Hematopoietic multipotent progenitor cell treated with erythropoietin and hydrocortisone succinate and interleukin-3 and kit ligand, for 8 days (in vitro differentiated cells): ENCODE data around the gene CER1.

ENCODE experiments used
- DNase-seq: peaks from one replicate; pipeline ENCODE4 v3.0.0-alpha.2; 2015

The CER1 gene

GRCh38 chr9:14722391-14723035 lies at the start of gene CER1:
TSS of gene CER1 (minus strand) at chr9:14722733. CDS start at chr9:14722672, 61 bp downstream.
- no peak for DNase-seq

- DNase-seq, result no peak
Observed at GRCh38 chr9:14770592-14770991, 48.1 kb upstream of the CER1 start.

- DNase-seq, result no peak
Observed at GRCh38 chr9:14769230-14769571, 46.7 kb upstream of the CER1 start.

- DNase-seq, result peak; percentile 56
Observed at GRCh38 chr9:14768405-14769229, 46.1 kb upstream of the CER1 start.

- DNase-seq, result no peak
Observed at GRCh38 chr9:14766299-14766698, 43.8 kb upstream of the CER1 start.

DNA sequence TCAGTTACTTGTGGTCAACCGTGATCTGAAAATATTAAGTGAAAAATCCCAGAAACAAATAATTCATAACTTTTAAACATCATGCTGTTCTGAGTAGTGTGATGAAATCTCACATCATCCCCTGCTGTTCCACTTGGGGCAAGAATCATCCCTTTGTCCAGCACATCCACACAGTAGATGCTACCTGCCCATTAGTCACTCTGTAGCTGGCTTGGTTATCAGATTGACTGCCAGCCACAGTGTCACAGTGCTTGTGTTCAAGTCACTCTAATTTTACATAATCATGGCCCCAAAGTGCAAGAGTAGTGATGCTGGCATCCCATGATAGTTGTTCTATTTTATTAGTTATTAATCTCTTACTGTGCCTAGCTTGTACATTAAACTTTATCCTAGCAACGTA lies 39.1 kb upstream of the CER1 start:
- no peak for DNase-seq

DNA sequence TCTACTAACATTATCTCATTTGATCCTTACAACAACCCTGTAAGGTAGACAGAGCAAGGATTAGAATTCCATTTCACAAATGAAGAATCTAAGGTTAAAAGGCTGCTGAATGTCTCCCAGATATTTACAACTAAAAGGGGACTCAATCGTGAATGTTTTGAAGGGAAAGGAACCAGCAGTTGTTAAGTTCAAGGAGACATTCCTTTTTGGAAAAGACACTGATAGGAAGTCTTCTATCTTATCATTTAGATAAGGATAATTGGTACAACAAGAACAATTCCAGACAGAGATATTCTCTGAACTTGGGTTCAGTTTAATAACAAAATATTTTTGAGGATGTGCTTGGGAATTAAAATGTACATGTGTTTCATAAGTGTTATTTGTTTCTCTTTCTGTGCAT lies 37.5 kb upstream of the CER1 start:
- DNase-seq, result no peak

- no peak for DNase-seq
Observed at GRCh38 chr9:14756291-14756690, 33.8 kb upstream of the CER1 start.

- no peak for DNase-seq
Observed at GRCh38 chr9:14752871-14753270, 30.3 kb upstream of the CER1 start.

- DNase-seq, result no peak
Observed at GRCh38 chr9:14752271-14752670, 29.7 kb upstream of the CER1 start.

GRCh38 chr9:14750821-14751220 lies 28.3 kb upstream of the CER1 start:
- no peak for DNase-seq

GRCh38 chr9:14749741-14750211 lies 27.2 kb upstream of the CER1 start:
- no peak for DNase-seq

DNA sequence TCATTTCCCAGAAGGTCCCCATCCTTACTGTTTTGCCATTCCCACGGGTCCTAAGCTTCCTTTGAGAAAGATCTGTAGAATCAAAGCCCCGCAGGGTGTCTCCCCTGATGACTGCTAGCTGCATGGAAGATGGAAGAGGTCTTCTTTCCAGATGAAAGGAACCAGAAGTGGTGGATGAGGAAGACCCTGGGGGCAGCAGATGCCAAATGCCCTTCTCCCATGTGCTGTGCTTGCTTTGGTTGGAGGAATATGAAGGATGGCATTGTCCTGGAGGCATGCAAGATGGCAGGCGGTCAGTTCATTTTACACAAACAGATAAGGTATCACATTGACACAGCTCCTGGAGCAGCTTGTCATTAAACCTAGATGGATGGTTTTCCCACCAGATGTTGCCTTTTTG lies 25.8 kb upstream of the CER1 start:
- DNase-seq, result no peak

DNA sequence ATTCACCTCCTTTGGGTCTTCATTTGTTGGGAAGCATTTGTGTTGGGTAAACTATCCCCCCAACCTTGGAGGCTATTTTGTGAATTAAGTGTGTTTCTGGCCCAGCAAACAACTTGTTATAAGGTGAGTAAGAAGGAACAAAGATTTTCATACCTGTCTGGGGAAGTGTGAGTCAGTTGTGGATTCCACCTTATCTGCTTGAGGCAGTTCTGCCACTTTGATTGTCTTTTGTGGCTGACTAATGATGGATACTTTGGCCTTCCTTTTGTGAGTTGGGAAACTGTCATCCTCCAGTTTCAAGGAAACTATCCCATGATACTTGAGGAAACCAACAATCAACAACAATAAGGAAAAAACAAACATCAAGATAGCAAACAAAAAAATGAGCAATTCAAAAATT lies 24.6 kb upstream of the CER1 start:
- no peak for DNase-seq

DNA sequence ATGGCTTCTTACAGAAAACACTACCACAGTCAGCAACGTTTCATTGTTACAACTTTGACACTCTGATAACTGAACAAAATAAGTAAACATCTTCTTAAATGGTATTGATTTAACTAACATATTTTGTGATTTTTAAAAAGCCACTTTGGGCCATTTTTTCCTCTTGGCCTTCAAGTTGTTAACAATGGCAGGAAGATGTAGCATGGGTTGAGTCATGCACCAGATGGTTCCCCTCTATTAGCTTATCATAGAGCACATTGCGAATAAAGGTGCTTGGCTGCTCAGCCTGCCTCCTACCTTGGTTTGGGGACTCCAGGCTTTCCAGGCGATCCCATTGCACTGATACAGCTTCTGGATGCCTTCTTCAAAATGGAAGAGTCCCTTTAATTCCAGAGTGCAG lies 24.1 kb upstream of the CER1 start:
- DNase-seq, result no peak

- DNase-seq, result no peak
Observed at GRCh38 chr9:14744768-14745167, 22.2 kb upstream of the CER1 start.

DNA sequence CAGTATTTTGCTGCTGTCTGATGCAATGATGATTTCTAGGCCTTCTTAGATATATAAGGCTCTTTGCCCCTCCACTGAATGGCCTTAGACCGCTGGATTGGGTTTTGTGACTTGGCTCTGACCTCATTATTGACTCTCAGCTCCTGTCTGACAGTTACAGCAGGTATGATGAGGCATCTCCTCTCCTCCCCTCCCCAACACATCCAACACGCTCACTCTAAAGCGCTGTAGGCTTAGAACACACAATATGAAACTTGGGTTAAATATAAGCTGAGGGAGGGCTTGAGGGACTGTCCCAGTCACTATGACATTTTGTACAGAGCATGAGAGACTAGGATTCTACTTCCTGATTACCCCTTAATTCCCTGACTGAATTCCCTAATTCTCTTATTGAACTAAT lies 18.8 kb upstream of the CER1 start:
- DNase-seq, result no peak

- DNase-seq, result no peak
Observed at GRCh38 chr9:14733133-14733532, 10.6 kb upstream of the CER1 start.

GRCh38 chr9:14731294-14731981 lies 8.9 kb upstream of the CER1 start:
- DNase-seq, result no peak

DNA sequence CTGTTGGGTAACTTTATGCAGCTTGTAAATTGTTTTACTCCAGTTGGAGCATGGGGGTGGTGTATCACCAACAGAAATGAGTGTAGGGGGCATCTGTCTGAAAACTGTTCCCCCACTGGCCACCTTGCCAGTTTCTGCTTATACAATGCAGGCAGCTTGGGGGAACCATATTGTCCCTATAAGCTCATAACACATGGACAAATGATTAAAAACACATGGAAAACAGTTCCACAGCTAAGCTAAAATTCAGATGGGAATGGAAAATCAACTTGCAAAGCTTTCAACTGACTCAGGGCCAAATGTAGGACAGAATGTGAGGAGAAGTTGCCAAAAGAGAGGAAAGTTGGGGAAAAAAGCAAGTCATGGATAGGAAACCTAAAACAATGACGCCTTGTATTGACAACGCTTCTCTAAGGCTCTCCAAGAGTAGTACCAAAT lies 7.9 kb upstream of the CER1 start:
- no peak for DNase-seq

- no peak for DNase-seq
Observed at GRCh38 chr9:14723301-14723700, 768 bp upstream of the CER1 start.

GRCh38 chr9:14719231-14719923 lies 3.2 kb downstream of the CER1 start:
- no peak for DNase-seq

DNA sequence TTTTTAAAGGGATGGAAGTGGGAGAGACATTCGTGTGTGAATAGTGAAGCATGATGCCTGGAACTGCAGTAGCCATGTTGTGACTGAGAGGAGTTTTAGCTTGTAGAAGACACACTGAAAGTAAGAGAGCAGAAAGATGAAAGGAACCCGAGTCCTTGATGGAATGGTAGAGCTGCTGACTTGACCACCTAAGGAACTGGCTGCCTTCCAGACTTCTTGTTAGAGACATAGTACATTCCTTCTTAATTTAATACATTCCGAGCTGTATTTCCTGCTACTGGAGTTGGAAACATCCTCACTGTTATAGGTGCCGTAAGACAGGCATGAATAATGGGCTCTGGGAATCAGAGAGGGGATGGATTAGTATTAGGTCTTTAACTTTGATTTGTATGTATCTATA lies 7.4 kb downstream of the CER1 start:
- DNase-seq, result no peak
